OCI-LY3 (cell line): Measurements from ENCODE around the gene RBM26.

Experiments
- CTCF ChIP-seq: fragments of 200-600, 300-600 bp; sonication (generic); IDR thresholded peaks from 2 replicates; pipeline ENCODE4 v1.5.1; 2014; ENCODE audit warnings: antibody characterized with exemption, low read length, low read depth
- EZH2phosphoT487 ChIP-seq: fragments of 200-600 bp; shearing (Covaris generic); IDR thresholded peaks from 2 replicates; pipeline ENCODE4 v1.6.1; 2018; ENCODE audit warnings: antibody characterized with exemption, mixed run types, low read depth

GRCh38 chr13:79432992-79433391 is 26.9 kb upstream of the RBM26 start:
- TF ChIP-seq CTCF = no peak
- TF ChIP-seq EZH2phosphoT487 = no peak
